HG03575 (cell line): Measurements from ENCODE around the gene UAP1L1.
"Not testable (repeated sequence)": the region's sequence is repeated elsewhere in the genome, so short reads cannot be mapped to it uniquely, and the experiment has no call there.

Experiments
- ATAC-seq: cut with Tn5 transposase; IDR thresholded peaks from one replicate; pipeline ENCODE4 v1.9.1; 2021; ENCODE audit not compliant: unreplicated experiment, insufficient number of reproducible peaks, low FRiP score; ENCODE audit errors: extremely low read depth

UAP1L1 gene

DNA sequence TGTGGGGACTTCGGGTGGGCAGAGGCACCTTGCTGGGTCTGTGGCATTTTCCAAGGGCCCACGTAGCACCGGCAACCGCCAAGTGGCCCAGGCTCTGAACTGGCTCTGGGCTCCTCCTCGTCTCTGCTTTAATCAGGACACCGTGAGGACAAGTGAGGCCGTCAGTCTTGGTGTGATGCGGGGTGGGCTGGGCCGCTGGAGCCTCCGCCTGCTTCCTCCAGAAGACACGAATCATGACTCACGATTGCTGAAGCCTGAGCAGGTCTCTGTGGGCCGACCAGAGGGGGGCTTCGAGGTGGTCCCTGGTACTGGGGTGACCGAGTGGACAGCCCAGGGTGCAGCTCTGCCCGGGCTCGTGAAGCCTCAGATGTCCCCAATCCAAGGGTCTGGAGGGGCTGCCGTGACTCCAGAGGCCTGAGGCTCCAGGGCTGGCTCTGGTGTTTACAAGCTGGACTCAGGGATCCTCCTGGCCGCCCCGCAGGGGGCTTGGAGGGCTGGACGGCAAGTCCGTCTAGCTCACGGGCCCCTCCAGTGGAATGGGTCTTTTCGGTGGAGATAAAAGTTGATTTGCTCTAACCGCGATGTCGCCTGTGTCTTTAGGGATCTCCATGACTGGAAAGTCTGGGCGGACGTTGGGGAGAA is 31.4 kb downstream of the UAP1L1 start:
- no peak for ATAC-seq

GRCh38 chr9:137109250-137110146 is 32.2 kb downstream of the UAP1L1 start:
- ATAC-seq = no peak

GRCh38 chr9:137110147-137110910 is 33.0 kb downstream of the UAP1L1 start:
- ATAC-seq = no peak

DNA sequence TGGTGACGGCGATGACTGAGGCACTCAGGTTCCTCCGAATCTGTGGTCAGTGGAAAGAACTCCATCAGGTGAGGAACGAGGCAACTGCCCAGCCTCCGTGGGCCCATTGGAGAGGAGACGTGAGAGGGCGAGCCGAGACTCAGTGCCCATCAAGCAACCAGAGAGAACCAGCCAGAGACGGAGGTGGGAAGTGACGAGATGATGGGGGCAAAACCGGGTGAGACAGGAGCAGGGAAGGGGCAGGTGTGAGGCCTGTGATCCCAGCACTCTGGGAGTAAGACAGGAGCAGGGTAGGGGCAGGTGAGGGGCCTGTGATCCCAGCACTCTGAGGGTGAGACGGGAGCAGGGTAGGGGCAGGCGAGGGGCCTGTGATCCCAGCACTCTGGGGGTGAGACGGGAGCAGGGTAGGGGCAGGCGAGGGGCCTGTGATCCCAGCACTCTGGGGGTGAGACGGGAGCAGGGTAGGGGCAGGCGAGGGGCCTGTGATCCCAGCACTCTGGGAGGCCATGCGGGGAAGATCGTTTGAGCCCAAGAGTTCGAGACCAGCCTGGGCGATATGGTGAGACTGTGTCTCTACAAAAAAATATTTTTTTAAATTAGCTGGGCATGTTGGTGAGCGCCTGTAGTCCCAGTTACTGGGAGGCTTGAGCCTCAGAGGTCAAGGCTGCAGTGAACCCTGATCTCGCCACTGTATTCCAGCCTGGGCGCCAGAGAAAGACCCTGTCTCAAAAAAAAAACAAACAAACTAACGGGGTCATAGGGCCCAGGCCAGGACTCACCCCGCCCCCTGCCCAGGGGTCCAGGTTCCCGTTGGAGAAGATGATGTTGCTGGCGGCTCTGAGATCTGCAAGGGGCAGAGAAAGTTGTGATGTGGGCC is 33.8 kb downstream of the UAP1L1 start:
- no peak for ATAC-seq

DNA sequence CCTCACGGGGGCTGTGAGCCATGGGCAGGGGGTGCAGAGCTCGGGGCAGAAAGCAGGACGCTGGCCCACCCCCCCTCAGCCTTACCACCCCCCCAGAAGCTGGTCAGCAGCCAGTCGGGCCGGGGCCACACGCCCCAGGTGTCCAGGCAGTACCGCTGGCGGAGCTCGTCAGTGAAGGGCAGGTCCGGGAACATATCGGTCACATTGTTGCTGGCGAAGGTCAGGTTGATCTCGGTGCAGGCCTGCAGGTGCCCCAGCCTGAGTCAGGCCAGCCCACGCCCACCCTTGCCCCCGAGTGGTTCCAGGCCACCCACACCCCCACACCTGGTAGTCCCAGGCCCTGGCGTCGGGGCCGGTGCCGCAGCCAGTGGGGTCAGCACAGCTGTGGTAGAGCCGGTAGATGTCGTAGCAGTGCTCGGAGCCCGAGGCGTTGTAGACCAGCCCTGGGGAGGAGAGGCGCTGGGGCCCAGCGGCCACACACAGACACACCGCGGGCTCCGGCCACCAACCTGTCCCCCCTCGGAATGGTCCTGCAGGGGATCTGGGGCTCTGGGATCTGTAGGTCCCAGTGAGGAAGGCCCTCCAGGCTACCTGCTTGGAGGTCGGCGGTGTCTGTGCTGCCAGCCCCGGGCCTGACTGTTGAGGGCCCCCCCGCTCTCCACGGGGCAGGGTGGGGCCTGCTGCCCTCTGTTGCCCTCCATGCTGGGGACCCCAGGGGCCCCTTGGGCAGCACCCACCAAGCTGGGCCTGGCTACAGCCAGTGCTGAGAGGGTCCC is 34.7 kb downstream of the UAP1L1 start:
- ATAC-seq = no peak

DNA sequence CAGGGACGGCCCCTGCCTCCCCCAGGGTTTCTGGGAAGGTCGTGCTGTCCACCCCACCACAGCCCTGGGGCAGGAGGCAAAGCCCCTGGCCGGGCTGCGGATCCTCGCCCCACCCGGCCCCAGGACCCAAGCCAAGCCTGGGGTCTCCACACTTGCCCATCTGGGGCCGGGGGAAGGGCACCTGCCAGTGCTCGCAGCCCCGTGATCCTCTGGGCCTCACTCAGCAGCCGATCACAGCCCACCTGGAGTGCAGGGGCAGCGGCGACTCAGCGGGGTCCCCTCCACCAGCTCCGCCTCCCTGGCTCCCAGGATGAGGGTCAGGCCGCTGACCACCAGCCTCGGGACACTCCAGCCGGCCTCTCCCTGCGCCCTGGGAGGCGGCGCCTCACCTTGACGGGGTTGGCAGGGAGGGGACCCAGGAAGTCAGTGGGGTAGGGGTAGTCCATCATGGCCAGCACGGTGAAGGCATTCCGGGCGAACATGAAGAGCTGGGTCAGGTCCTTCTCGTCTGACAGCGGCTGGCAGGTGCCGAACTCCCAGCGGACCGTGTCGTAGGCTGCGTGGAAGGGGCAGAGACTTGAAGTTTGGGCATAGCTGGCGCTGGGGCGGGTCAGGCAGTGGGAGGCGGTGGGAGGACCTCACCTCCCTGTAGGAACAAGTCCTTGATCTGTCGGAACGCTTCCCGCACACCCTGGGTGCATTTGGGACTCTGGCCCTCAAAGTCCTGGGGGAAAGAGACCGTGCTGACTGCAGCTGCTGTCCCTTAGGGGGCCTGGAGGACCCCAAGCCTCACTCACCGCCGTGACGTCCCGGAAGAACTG is 35.5 kb downstream of the UAP1L1 start:
- no peak for ATAC-seq

DNA sequence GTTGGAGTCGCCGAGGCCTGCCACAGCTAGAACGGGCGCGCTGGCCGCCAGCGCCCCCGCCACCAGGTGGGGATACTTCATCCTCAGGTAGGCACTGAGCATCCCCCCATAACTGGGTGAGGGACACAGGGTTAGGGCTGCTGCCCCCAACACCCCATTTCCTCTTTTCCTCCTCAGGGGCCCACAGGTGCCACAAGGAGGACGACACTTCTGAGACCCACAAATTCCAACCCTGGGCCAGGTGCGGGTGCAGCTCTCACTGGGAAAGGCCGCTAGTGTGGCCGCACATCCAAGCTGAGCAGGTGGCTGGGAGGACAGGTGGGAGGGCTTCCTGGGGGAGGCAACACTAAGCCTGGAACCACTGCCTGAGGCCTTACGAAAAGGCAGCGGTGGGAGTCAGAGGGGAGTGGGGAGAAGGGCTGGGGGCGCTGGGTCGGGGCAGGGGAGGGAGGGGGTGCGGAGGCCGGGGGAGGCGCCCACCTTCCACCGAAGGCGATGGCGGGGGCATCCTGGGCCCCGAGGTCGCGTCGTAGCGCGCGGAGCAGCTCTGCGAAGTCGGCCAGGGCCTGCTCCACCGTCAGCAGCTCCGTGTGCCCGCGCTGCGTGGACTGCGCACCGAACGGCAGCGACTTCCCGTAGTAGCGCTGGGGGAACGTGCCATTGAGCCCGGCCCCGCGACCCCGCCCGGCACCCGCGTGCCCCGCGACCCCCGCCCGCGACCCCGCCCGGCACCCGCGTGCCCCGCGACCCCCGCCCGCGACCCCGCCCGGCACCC is 36.3 kb downstream of the UAP1L1 start:
- ATAC-seq = no peak

GRCh38 chr9:137114220-137114612 is 36.9 kb downstream of the UAP1L1 start:
- no peak for ATAC-seq

GRCh38 chr9:137114613-137115393 is 37.5 kb downstream of the UAP1L1 start, which contains the start of gene DPP7:
Gene DPP7, minus strand, starts transcription at chr9:137114733. Its CDS starts 20 bp downstream, at chr9:137114713.
- ATAC-seq = no peak

DNA sequence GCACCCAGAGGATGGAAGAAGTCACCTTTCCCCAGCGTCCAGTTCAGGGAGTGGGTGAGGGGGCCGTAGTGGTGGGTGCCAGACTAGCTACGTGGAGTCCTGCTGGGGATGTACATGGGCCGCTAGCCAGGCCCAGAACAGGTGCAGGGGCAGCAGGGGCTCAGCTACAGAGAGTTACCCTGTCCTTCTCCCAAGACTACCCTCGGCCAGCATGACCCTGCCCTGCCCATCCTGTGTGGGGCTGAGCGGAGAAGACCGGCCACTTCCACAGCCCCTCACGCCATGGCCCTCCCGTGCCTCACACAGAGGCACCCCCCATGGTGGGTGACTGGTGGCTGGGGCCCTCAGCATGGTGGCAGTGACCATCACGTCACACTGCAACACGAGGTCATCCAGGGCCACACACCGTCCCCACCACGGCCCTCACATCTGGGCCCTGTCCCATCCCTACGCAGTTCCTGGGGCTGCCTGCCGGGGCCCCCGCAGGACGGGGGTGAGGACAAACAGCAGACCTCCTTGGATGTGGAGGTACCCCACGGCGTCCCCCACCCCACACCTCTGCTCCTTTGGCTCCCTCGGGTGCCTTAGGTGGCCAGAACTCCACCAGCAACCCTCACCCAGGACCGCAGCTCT is 38.2 kb downstream of the UAP1L1 start:
- no peak for ATAC-seq

- ATAC-seq = no peak
These were observed 38.8 kb downstream of the UAP1L1 start for GRCh38 chr9:137116027-137116507.

DNA sequence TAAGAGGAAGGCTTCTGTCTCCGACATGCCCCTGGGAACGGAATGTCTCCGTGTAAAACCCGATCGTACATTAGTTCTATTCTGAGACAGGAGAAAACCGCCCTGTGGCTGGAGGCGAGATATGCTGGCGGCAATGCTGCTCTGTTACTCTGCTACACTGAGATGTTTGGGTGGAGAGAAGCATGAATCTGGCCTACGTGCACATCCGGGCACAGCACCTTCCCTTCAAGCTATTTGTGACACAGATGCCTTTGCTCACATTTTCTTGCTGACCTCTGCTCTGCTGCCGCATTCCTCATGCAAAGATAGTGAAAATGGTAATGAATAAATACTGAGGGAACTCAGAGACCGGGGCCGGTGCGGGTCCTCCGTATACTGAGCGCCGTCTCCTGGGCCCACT is 39.4 kb downstream of the UAP1L1 start:
- no peak for ATAC-seq

- no peak for ATAC-seq
These were observed 40.0 kb downstream of the UAP1L1 start for GRCh38 chr9:137117269-137117731.

GRCh38 chr9:137118092-137118603 is 40.8 kb downstream of the UAP1L1 start:
- ATAC-seq = not testable (repeated sequence)
